ENCODE results near the gene ABHD18. TPM values are rescaled to one million over a fixed set of nuclear protein-coding genes. Genes with fewer than 3 reads are reported as not detected.
"Not testable (repeated sequence)": the region's sequence is repeated elsewhere in the genome, so short reads cannot be mapped to it uniquely, and the experiment has no call there.

Gene ABHD18
- total RNA-seq, 1 donor from 2014 or later, result 14.9 TPM

GRCh38 chr4:128025319-128025718 is 60.1 kb downstream of the ABHD18 start:
- Mint-ChIP-seq H3K27ac (ENCODE audit: unreplicated experiment) (no peak overlapping the region), H3K4me1 (ENCODE audit: unreplicated experiment) (no peaks in the 10 kb centered on the region), H3K36me3 (ENCODE audit: unreplicated experiment) (peaks cover 39% of the 10 kb centered on the region), H3K9me3 (ENCODE audit: unreplicated experiment) (peaks cover 4% of the 10 kb centered on the region), H3K27me3 (ENCODE audit: unreplicated experiment) (no peaks in the 10 kb centered on the region), H3K4me3 (ENCODE audit: unreplicated experiment) (no peak overlapping the region)
- TF ChIP-seq CTCF (IDR thresholded peaks at IDR 0.05), result no peak
- DNase-seq (ENCODE audit: extremely low spot score, unreplicated experiment), result no peak

GRCh38 chr4:128029907-128030306 is 64.7 kb downstream of the ABHD18 start:
- H3K4me3 Mint-ChIP-seq (ENCODE audit: unreplicated experiment), result no peak overlapping the region
- H3K4me1 Mint-ChIP-seq (ENCODE audit: unreplicated experiment), result no peaks in the 10 kb centered on the region
- TF ChIP-seq CTCF (IDR thresholded peaks at IDR 0.05), result no peak
- no peak for DNase-seq (ENCODE audit: extremely low spot score, unreplicated experiment)
- H3K27me3 Mint-ChIP-seq (ENCODE audit: unreplicated experiment), result no peaks in the 10 kb centered on the region
- H3K36me3 Mint-ChIP-seq (ENCODE audit: unreplicated experiment), result peaks cover 21% of the 10 kb centered on the region
- no peak overlapping the region for H3K27ac Mint-ChIP-seq (ENCODE audit: unreplicated experiment)
- H3K9me3 Mint-ChIP-seq (ENCODE audit: unreplicated experiment), result peaks cover 4% of the 10 kb centered on the region

GRCh38 chr4:128031756-128032384 is 66.7 kb downstream of the ABHD18 start:
- H3K36me3 Mint-ChIP-seq (ENCODE audit: unreplicated experiment), result peaks cover 13% of the 10 kb centered on the region
- H3K4me3 Mint-ChIP-seq (ENCODE audit: unreplicated experiment), result no peak overlapping the region
- DNase-seq (ENCODE audit: extremely low spot score, unreplicated experiment), result no peak
- TF ChIP-seq CTCF (IDR thresholded peaks at IDR 0.05), result no peak
- H3K27ac Mint-ChIP-seq (ENCODE audit: unreplicated experiment), result no peak overlapping the region
- H3K9me3 Mint-ChIP-seq (ENCODE audit: unreplicated experiment), result no peaks in the 10 kb centered on the region
- no peaks in the 10 kb centered on the region for H3K27me3 Mint-ChIP-seq (ENCODE audit: unreplicated experiment)
- H3K4me1 Mint-ChIP-seq (ENCODE audit: unreplicated experiment), result no peaks in the 10 kb centered on the region

GRCh38 chr4:128039568-128039967 is 74.4 kb downstream of the ABHD18 start:
- Mint-ChIP-seq H3K36me3 (ENCODE audit: unreplicated experiment) (no peaks in the 10 kb centered on the region), H3K4me1 (ENCODE audit: unreplicated experiment) (no peaks in the 10 kb centered on the region), H3K9me3 (ENCODE audit: unreplicated experiment) (no peaks in the 10 kb centered on the region), H3K4me3 (ENCODE audit: unreplicated experiment) (no peak overlapping the region), H3K27ac (ENCODE audit: unreplicated experiment) (no peak overlapping the region), H3K27me3 (ENCODE audit: unreplicated experiment) (no peaks in the 10 kb centered on the region)
- TF ChIP-seq CTCF (IDR thresholded peaks at IDR 0.05), result no peak
- no peak for DNase-seq (ENCODE audit: extremely low spot score, unreplicated experiment)

GRCh38 chr4:128047019-128047418 is 81.8 kb downstream of the ABHD18 start:
- H3K9me3 Mint-ChIP-seq (ENCODE audit: unreplicated experiment); DNase-seq (ENCODE audit: extremely low spot score, unreplicated experiment); H3K27ac Mint-ChIP-seq (ENCODE audit: unreplicated experiment); H3K4me1 Mint-ChIP-seq (ENCODE audit: unreplicated experiment); H3K4me3 Mint-ChIP-seq (ENCODE audit: unreplicated experiment); H3K36me3 Mint-ChIP-seq (ENCODE audit: unreplicated experiment); H3K27me3 Mint-ChIP-seq (ENCODE audit: unreplicated experiment): not testable (repeated sequence)

GRCh38 chr4:128047514-128047913 is 82.3 kb downstream of the ABHD18 start:
- H3K9me3 Mint-ChIP-seq (ENCODE audit: unreplicated experiment); H3K4me3 Mint-ChIP-seq (ENCODE audit: unreplicated experiment); H3K4me1 Mint-ChIP-seq (ENCODE audit: unreplicated experiment); H3K27ac Mint-ChIP-seq (ENCODE audit: unreplicated experiment); H3K27me3 Mint-ChIP-seq (ENCODE audit: unreplicated experiment); H3K36me3 Mint-ChIP-seq (ENCODE audit: unreplicated experiment): not testable (repeated sequence)
- DNase-seq (ENCODE audit: extremely low spot score, unreplicated experiment), result peak; percentile 73

All from osteocyte (in vitro differentiated cells).